ENCODE data around the gene CTR9. TPM values are rescaled to one million over a fixed set of nuclear protein-coding genes. Genes with fewer than 3 reads are reported as not detected.
A peak's percentile ranks its signal among the peaks of the same experiment; 100 is the strongest.

The CTR9 gene
- total and polyA plus RNA-seq, 4 donors = 10.8 to 32.2 (median 21.2) TPM

DNA sequence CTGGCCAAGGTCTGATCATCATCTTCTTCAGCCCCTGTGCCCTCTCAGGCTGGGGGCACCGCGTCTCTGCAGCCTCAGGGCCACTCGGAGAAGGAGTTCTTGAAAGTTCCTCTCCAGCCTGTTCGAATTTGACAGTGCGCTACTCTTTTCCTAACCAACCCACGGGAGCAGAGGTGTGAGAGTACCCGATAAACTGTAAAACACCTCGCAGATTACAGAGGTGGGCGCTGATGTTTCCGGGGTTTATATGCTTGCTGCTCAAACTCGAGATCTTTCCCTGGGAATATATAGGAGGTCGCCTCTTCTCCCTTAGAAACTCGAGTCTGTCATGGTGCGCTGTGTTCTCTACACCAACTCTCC is 515 bp downstream of the CTR9 start:
- Histone ChIP-seq H3K27me3 (ENCODE audit: control insufficient read depth in 1 of 2, insufficient read depth in 2 of 2, low read length in 1 of 2) (no peaks in the 10 kb centered on the region), H3K36me3 (ENCODE audit: control insufficient read depth in 1 of 2, insufficient read depth in 2 of 2, low read length in 1 of 2) (no peaks in the 10 kb centered on the region), H3K9me3 (ENCODE audit: control insufficient read depth, low read length) (no peaks in the 10 kb centered on the region), H3K4me1 (ENCODE audit: control insufficient read depth in 1 of 2, insufficient read depth in 2 of 2, low read length in 2 of 2) (peaks cover 0 to 2% of the 10 kb centered on the region in 2 donors), H3K27ac (ENCODE audit: low read depth in 1 of 2, low read length in 2 of 2) (peak overlapping the region in 1 of 2 donors; percentile 88), H3K4me3 (ENCODE audit: low read length in 2 of 2) (peak overlapping the region; percentile 84 to 90)
- no peak for DNase-seq
- 0% methylated on average over 14 of the region's 14 CpGs for WGBS, 2 donors
- intact Hi-C loops (cut with DNase I) = no loop called here
- peak; percentile 35 for ATAC-seq (ENCODE audit: low FRiP score)

DNA sequence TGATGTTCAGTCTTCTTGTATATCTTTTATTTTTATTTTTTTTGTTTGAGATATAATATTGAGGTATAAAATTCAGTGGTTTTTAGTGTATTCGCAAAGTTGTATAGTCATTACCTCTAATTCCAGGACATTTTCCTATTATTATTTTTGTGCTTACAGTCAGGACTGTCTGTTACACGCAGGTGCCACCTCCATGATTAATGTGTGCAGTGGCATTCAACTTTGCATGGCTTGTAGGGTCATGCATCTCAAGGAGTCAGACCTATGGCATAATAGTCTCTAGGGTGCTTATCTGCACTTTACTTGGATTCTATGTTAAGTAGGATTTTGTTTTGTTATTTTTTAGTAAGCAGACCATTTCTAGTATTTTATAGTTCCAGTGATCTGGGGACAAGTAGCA is 1.0 kb downstream of the CTR9 start:
- no peak for DNase-seq
- Histone ChIP-seq H3K27me3 (ENCODE audit: control insufficient read depth in 1 of 2, insufficient read depth in 2 of 2, low read length in 1 of 2) (no peaks in the 10 kb centered on the region), H3K4me3 (ENCODE audit: low read length in 2 of 2) (peak overlapping the region; percentile 84 to 90), H3K27ac (ENCODE audit: low read depth in 1 of 2, low read length in 2 of 2) (no peak overlapping the region), H3K4me1 (ENCODE audit: control insufficient read depth in 1 of 2, insufficient read depth in 2 of 2, low read length in 2 of 2) (peaks cover 0 to 2% of the 10 kb centered on the region in 2 donors), H3K9me3 (ENCODE audit: control insufficient read depth, low read length) (no peaks in the 10 kb centered on the region), H3K36me3 (ENCODE audit: control insufficient read depth in 1 of 2, insufficient read depth in 2 of 2, low read length in 1 of 2) (no peaks in the 10 kb centered on the region)
- no peak for ATAC-seq (ENCODE audit: low FRiP score)
- intact Hi-C loops (cut with DNase I) = no loop called here
- WGBS, 2 donors = 34 to 39% methylated on average over 2 of the region's 2 CpGs

DNA sequence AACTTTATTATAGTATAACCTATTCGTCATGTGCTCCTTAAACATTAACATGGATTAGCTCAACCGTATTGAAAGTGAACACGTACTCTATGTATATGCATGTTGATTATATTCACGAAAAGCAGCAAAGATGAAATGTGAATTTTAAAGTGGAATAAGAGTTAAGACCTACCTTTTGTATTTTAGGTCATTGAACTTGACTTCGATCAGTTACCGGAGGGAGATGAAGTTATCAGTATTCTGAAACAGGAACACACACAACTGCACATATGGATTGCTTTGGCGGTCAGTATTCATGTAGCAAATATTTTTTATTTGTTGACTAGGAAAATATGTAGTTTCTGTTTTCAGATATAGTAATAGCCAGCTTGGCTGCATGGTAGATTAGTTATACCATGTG is 1.4 kb downstream of the CTR9 start:
- intact Hi-C loops (cut with DNase I) = no loop called here
- DNase-seq (no peak), ATAC-seq (ENCODE audit: low FRiP score) (no peak)
- Histone ChIP-seq H3K27me3 (ENCODE audit: control insufficient read depth in 1 of 2, insufficient read depth in 2 of 2, low read length in 1 of 2) (no peaks in the 10 kb centered on the region), H3K27ac (ENCODE audit: low read depth in 1 of 2, low read length in 2 of 2) (no peak overlapping the region), H3K36me3 (ENCODE audit: control insufficient read depth in 1 of 2, insufficient read depth in 2 of 2, low read length in 1 of 2) (peaks cover 0 to 2% of the 10 kb centered on the region in 2 donors), H3K4me3 (ENCODE audit: low read length in 2 of 2) (no peak overlapping the region), H3K4me1 (ENCODE audit: control insufficient read depth in 1 of 2, insufficient read depth in 2 of 2, low read length in 2 of 2) (peaks cover 0 to 2% of the 10 kb centered on the region in 2 donors), H3K9me3 (ENCODE audit: control insufficient read depth, low read length) (no peaks in the 10 kb centered on the region)
- 86 to 89% methylated on average over 7 of the region's 7 CpGs for WGBS, 2 donors

DNA sequence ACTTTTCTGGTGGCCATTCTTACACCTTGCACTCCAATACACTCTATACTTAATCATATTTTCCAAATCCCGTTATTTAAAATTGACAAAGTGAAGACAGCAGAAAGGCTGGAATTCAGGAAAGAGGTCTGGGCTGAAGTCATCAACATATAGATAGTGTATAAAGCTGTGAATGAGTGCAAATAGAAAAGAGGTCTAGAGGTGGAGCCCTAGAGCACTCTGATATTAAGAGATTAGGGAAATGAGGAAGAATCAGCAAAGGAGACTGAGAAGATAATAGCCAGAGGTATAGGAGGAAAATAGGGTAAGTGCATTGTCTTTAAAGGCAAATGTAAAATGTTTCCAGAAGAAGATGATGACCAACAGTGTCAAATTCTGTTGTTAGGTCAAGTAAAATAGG is 7.9 kb downstream of the CTR9 start:
- 86 to 90% methylated on average over 1 of the region's 1 CpG for WGBS, 2 donors
- ATAC-seq (ENCODE audit: low FRiP score) (no peak), DNase-seq (no peak)
- H3K4me1 ChIP-seq (ENCODE audit: control insufficient read depth in 1 of 2, insufficient read depth in 2 of 2, low read length in 2 of 2) = no peaks in the 10 kb centered on the region
- no peak overlapping the region for H3K27ac ChIP-seq (ENCODE audit: low read depth in 1 of 2, low read length in 2 of 2)
- intact Hi-C loops (cut with DNase I) = no loop called here
- H3K27me3 ChIP-seq (ENCODE audit: control insufficient read depth in 1 of 2, insufficient read depth in 2 of 2, low read length in 1 of 2) = no peaks in the 10 kb centered on the region
- H3K36me3 ChIP-seq (ENCODE audit: control insufficient read depth in 1 of 2, insufficient read depth in 2 of 2, low read length in 1 of 2) = peaks cover 5 to 7% of the 10 kb centered on the region in 2 donors
- no peak overlapping the region for H3K4me3 ChIP-seq (ENCODE audit: low read length in 2 of 2)
- no peaks in the 10 kb centered on the region for H3K9me3 ChIP-seq (ENCODE audit: control insufficient read depth, low read length)

DNA sequence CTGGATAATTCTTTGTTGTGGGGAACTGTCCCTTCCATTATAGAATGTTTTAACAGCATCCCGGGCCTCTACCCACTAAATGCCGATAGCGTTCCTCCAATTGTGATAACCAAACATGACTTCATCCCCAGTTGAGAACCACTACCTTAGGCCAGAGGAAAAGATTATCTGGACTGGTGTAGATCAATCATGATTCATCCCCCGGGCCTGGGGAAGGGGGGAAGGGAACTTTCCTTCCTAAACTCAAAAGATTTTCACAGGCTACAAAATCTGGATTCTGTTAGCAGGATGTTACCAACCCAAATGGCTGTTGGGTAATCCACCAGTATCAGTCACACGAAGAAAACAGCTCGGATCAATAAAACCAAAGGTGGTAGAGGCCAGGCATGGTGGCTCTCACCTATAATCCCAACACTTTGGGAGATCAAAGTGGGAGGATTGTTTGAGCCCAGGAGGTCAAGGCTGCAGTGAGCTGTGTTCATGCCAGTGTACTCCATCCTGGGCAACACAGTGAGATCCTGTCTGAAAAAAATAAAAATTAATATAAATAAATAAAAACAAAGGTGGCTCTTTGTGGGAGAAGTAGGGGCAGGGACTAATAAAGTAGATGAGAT is 10.1 kb downstream of the CTR9 start:
- H3K4me1 ChIP-seq (ENCODE audit: control insufficient read depth in 1 of 2, insufficient read depth in 2 of 2, low read length in 2 of 2) = no peaks in the 10 kb centered on the region
- no peaks in the 10 kb centered on the region for H3K9me3 ChIP-seq (ENCODE audit: control insufficient read depth, low read length)
- no peaks in the 10 kb centered on the region for H3K27me3 ChIP-seq (ENCODE audit: control insufficient read depth in 1 of 2, insufficient read depth in 2 of 2, low read length in 1 of 2)
- intact Hi-C loops (cut with DNase I) = no loop called here
- ATAC-seq (ENCODE audit: low FRiP score) = no peak
- 91 to 93% methylated on average over 6 of the region's 6 CpGs for WGBS, 2 donors
- H3K4me3 ChIP-seq (ENCODE audit: low read length in 2 of 2) = no peak overlapping the region
- peaks cover 8 to 9% of the 10 kb centered on the region in 2 donors for H3K36me3 ChIP-seq (ENCODE audit: control insufficient read depth in 1 of 2, insufficient read depth in 2 of 2, low read length in 1 of 2)
- H3K27ac ChIP-seq (ENCODE audit: low read depth in 1 of 2, low read length in 2 of 2) = no peak overlapping the region
- DNase-seq = no peak

DNA sequence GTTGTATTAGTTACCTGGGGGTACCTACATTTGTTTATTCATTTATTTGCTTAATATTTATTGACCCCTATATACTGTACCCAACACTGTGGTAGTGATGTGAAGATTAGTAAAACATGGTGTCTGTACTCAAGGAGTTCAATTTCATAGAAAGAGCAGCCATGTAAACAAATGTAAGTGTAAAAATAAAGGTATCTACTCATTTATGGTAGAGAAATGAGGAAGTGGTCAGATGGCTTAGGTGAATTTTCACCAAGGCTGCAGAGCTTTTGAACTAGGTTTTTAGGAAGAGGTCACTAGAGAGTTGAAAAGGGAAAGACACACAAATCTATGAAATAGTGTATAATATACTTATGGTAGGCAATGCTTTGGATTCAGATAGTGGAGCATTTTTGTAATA is 11.1 kb downstream of the CTR9 start:
- H3K4me3 ChIP-seq (ENCODE audit: low read length in 2 of 2) = no peak overlapping the region
- DNase-seq (no peak), ATAC-seq (ENCODE audit: low FRiP score) (no peak)
- no peaks in the 10 kb centered on the region for H3K27me3 ChIP-seq (ENCODE audit: control insufficient read depth in 1 of 2, insufficient read depth in 2 of 2, low read length in 1 of 2)
- H3K9me3 ChIP-seq (ENCODE audit: control insufficient read depth, low read length) = no peaks in the 10 kb centered on the region
- H3K36me3 ChIP-seq (ENCODE audit: control insufficient read depth in 1 of 2, insufficient read depth in 2 of 2, low read length in 1 of 2) = peaks cover 8 to 9% of the 10 kb centered on the region in 2 donors
- intact Hi-C loops (cut with DNase I) = no loop called here
- no peak overlapping the region for H3K27ac ChIP-seq (ENCODE audit: low read depth in 1 of 2, low read length in 2 of 2)
- no peaks in the 10 kb centered on the region for H3K4me1 ChIP-seq (ENCODE audit: control insufficient read depth in 1 of 2, insufficient read depth in 2 of 2, low read length in 2 of 2)

DNA sequence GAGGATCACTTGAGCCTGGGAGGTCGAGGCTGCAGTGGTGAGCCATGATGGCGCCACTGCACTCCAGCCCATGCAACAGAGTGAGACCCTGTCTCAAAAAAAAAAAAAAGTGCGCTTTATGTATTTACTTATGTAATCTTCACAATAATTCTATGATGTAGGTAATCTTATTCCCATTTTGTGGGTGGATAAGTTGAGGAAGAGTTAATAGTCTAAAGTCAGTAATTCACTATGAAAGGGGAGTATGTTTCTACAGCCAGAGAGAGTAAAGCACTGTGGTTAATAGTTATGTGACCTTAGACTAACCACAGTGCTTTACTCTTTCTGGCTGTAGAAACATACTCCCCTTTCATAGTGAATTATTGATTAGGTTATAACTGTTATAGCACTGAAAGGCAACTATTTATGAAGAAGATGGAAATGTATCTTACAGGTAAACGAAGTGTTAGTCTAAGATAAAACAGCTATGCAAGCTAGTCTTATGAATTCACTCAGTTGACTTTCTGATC is 11.9 kb downstream of the CTR9 start:
- H3K36me3 ChIP-seq (ENCODE audit: control insufficient read depth in 1 of 2, insufficient read depth in 2 of 2, low read length in 1 of 2) = peaks cover 9% of the 10 kb centered on the region in 2 donors
- no peak overlapping the region for H3K4me3 ChIP-seq (ENCODE audit: low read length in 2 of 2)
- intact Hi-C loops (cut with DNase I) = no loop called here
- 91 to 92% methylated on average over 4 of the region's 4 CpGs for WGBS, 2 donors
- H3K4me1 ChIP-seq (ENCODE audit: control insufficient read depth in 1 of 2, insufficient read depth in 2 of 2, low read length in 2 of 2) = no peaks in the 10 kb centered on the region
- ATAC-seq (ENCODE audit: low FRiP score) (no peak), DNase-seq (no peak)
- no peaks in the 10 kb centered on the region for H3K27me3 ChIP-seq (ENCODE audit: control insufficient read depth in 1 of 2, insufficient read depth in 2 of 2, low read length in 1 of 2)
- no peak overlapping the region for H3K27ac ChIP-seq (ENCODE audit: low read depth in 1 of 2, low read length in 2 of 2)
- no peaks in the 10 kb centered on the region for H3K9me3 ChIP-seq (ENCODE audit: control insufficient read depth, low read length)

DNA sequence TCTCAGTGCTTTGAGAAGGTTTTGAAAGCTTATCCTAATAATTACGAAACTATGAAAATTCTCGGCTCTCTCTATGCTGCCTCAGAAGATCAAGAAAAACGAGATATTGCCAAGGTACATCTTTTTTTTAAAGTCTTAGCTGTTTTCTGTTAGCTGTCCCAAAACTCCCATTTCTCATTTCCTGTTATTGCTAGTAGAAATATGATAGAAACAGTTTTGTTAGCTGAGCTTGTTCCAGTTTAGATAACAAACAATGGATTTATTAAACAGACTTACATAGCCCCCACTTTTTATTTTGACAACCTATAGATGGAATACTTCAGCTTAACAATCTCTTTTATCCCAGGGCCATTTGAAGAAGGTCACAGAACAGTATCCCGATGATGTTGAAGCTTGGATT is 12.7 kb downstream of the CTR9 start:
- intact Hi-C loops (cut with DNase I) = no loop called here
- Histone ChIP-seq H3K36me3 (ENCODE audit: control insufficient read depth in 1 of 2, insufficient read depth in 2 of 2, low read length in 1 of 2) (peaks cover 7 to 9% of the 10 kb centered on the region in 2 donors), H3K27ac (ENCODE audit: low read depth in 1 of 2, low read length in 2 of 2) (no peak overlapping the region), H3K4me3 (ENCODE audit: low read length in 2 of 2) (no peak overlapping the region), H3K4me1 (ENCODE audit: control insufficient read depth in 1 of 2, insufficient read depth in 2 of 2, low read length in 2 of 2) (no peaks in the 10 kb centered on the region), H3K9me3 (ENCODE audit: control insufficient read depth, low read length) (no peaks in the 10 kb centered on the region), H3K27me3 (ENCODE audit: control insufficient read depth in 1 of 2, insufficient read depth in 2 of 2, low read length in 1 of 2) (no peaks in the 10 kb centered on the region)
- no peak for ATAC-seq (ENCODE audit: low FRiP score)
- WGBS, 2 donors = 84 to 86% methylated on average over 4 of the region's 4 CpGs
- DNase-seq = no peak

DNA sequence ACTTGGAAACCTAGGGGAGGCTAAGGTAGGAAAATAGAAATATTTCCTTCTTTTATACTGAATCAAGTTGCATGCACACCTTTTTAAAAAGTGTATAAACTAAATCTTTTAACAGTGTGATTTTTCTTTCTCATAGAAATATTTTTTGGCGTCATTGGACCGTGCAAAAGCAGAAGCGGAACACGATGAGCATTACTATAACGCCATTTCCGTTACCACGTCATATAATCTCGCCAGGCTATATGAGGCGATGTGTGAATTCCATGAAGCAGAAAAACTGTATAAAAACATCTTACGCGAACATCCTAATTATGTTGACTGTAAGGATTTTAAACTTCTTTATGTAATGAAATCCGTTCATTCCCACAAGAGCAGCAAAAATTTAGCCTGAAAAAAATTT is 13.4 kb downstream of the CTR9 start:
- Histone ChIP-seq H3K9me3 (ENCODE audit: control insufficient read depth, low read length) (no peaks in the 10 kb centered on the region), H3K4me1 (ENCODE audit: control insufficient read depth in 1 of 2, insufficient read depth in 2 of 2, low read length in 2 of 2) (no peaks in the 10 kb centered on the region), H3K27me3 (ENCODE audit: control insufficient read depth in 1 of 2, insufficient read depth in 2 of 2, low read length in 1 of 2) (no peaks in the 10 kb centered on the region), H3K36me3 (ENCODE audit: control insufficient read depth in 1 of 2, insufficient read depth in 2 of 2, low read length in 1 of 2) (peaks cover 7 to 9% of the 10 kb centered on the region in 2 donors), H3K27ac (ENCODE audit: low read depth in 1 of 2, low read length in 2 of 2) (no peak overlapping the region), H3K4me3 (ENCODE audit: low read length in 2 of 2) (no peak overlapping the region)
- DNase-seq = no peak
- intact Hi-C loops (cut with DNase I) = no loop called here
- WGBS, 2 donors = 87 to 91% methylated on average over 12 of the region's 12 CpGs
- ATAC-seq (ENCODE audit: low FRiP score) = no peak

All from aorta (tissue), 5 donors.